IMR-90 (cell line): ENCODE results near the gene OPCML. TPM values are rescaled to one million over a fixed set of nuclear protein-coding genes. Genes with fewer than 3 reads are reported as not detected.

ENCODE experiments used
- ATAC-seq: fragments of 200-7000 bp; cut with Tn5 transposase; 2 replicates; pipeline ENCODE4 v1.9.1; 2020; ENCODE audit warnings: low read depth, mild to moderate bottlenecking, moderate library complexity
- BruUV-seq: library from RNA; stranded (reverse); fragments of 400-500 nt; replicated peaks from 2 replicates; lab custom pipeline; 2021; lab: Mats Ljungman, UMichigan
- CTCF ChIA-PET: fragments of 300-600 bp; formaldehyde crosslinking; extraction: SDS; loops from one replicate; lab custom pipeline; 2021; ENCODE audit warnings: antibody characterized with exemption; lab: Yijun Ruan, JAX
- POLR2A ChIA-PET: fragments of 300-600 bp; sonication (Branson Sonifier 250); formaldehyde crosslinking; loops from one replicate; lab custom pipeline; 2022; ENCODE audit warnings: antibody characterized with exemption; ENCODE audit not compliant: unreplicated experiment; lab: Charles Lee
- DNase-seq: peaks from one replicate; pipeline ENCODE4 v3.0.0; 2013
- H2AFZ ChIP-seq: replicated peaks from 2 replicates; pipeline ENCODE3; 2013; ENCODE audit warnings: low read length, mild to moderate bottlenecking; ENCODE audit not compliant: poor library complexity
- H2AK5ac ChIP-seq: 2 replicates; pipeline ENCODE4 v1.6.1; 2013; ENCODE audit warnings: low read depth, low read length, inconsistent platforms
- H2AK9ac ChIP-seq: replicated peaks from 2 replicates; pipeline ENCODE3; 2013; ENCODE audit warnings: mild to moderate bottlenecking, low read depth, low read length, moderate library complexity; ENCODE audit not compliant: poor library complexity
- H2BK120ac ChIP-seq: 2 replicates; pipeline ENCODE4 v1.6.1; 2013; ENCODE audit warnings: low read depth, low read length, inconsistent platforms
- H2BK15ac ChIP-seq: 3 replicates; pipeline ENCODE4 v1.6.1; 2013; ENCODE audit warnings: low read depth, low read length, inconsistent platforms
- H2BK20ac ChIP-seq: 2 replicates; pipeline ENCODE4 v1.6.1; 2013; ENCODE audit warnings: low read depth, mild to moderate bottlenecking, inconsistent platforms, low read length, moderate library complexity
- H2BK5ac ChIP-seq: 2 replicates; pipeline ENCODE4 v1.6.1; 2013; ENCODE audit warnings: mild to moderate bottlenecking, low read depth, low read length, inconsistent platforms; ENCODE audit not compliant: poor library complexity, severe bottlenecking
- H3K14ac ChIP-seq: replicated peaks from 2 replicates; pipeline ENCODE4 v1.6.1; 2013; ENCODE audit warnings: low read depth, low read length, inconsistent platforms
- H3K18ac ChIP-seq: 2 replicates; pipeline ENCODE4 v1.6.1; 2013; ENCODE audit warnings: low read depth, low read length, control low read depth
- H3K23ac ChIP-seq: 2 replicates; pipeline ENCODE4 v1.6.1; 2013; ENCODE audit warnings: low read depth, low read length, inconsistent platforms
- H3K27ac ChIP-seq: 2 replicates; pipeline ENCODE4 v1.5.1; 2013; ENCODE audit warnings: mild to moderate bottlenecking, control low read depth, low read length; ENCODE audit not compliant: insufficient read depth
- H3K27me3 ChIP-seq: 2 replicates; pipeline ENCODE4 v1.6.1; 2013; ENCODE audit warnings: low read length; ENCODE audit not compliant: control insufficient read depth, insufficient read depth
- H3K36me3 ChIP-seq: 2 replicates; pipeline ENCODE4 v1.6.1; 2013; ENCODE audit warnings: low read length, mixed read lengths; ENCODE audit not compliant: control insufficient read depth, insufficient read depth
- H3K4ac ChIP-seq: 2 replicates; pipeline ENCODE4 v1.6.1; 2013; ENCODE audit warnings: low read depth, low read length, inconsistent platforms
- H3K4me1 ChIP-seq: 2 replicates; pipeline ENCODE4 v1.6.1; 2013; ENCODE audit warnings: low read length, mixed read lengths; ENCODE audit not compliant: control insufficient read depth, insufficient read depth
- H3K4me2 ChIP-seq: 2 replicates; pipeline ENCODE4 v1.6.1; 2013; ENCODE audit warnings: low read depth, mild to moderate bottlenecking, control low read depth, low read length, moderate library complexity
- H3K4me3 ChIP-seq: 2 replicates; pipeline ENCODE4 v1.5.1; 2013; ENCODE audit warnings: low read depth, mild to moderate bottlenecking, control low read depth, low read length, moderate library complexity; ENCODE audit not compliant: insufficient read depth
- H3K56ac ChIP-seq: 2 replicates; pipeline ENCODE4 v1.6.1; 2013; ENCODE audit warnings: low read length, inconsistent platforms; ENCODE audit not compliant: insufficient read depth; ENCODE audit errors: extremely low read depth
- H3K79me1 ChIP-seq, 2 experiments: 2 replicates each; pipeline ENCODE4 v1.6.1; 2013; ENCODE audit warnings: low read length in 2 of 2, inconsistent platforms in 1 of 2, low read depth in 1 of 2
- H3K9ac ChIP-seq: 2 replicates; pipeline ENCODE4 v1.6.1; 2013; ENCODE audit warnings: low read depth, low read length, control low read depth
- H3K9me1 ChIP-seq: 2 replicates; pipeline ENCODE4 v1.6.1; 2013; ENCODE audit warnings: low read length, inconsistent platforms; ENCODE audit not compliant: insufficient read depth
- H3K9me3 ChIP-seq: 2 replicates; pipeline ENCODE4 v1.6.1; 2013; ENCODE audit warnings: low read length; ENCODE audit not compliant: control insufficient read depth, insufficient read depth
- H4K20me1 ChIP-seq: 2 replicates; pipeline ENCODE4 v1.6.1; 2013; ENCODE audit warnings: low read length, inconsistent platforms; ENCODE audit not compliant: insufficient read depth
- H4K5ac ChIP-seq: 2 replicates; pipeline ENCODE4 v1.6.1; 2013; ENCODE audit warnings: mild to moderate bottlenecking, low read depth, low read length, control low read depth
- H4K8ac ChIP-seq, 2 experiments: 2 replicates each; pipeline ENCODE4 v1.6.1; 2013; ENCODE audit warnings: low read depth in 2 of 2, low read length in 2 of 2, control low read depth in 1 of 2, inconsistent platforms in 1 of 2
- H4K91ac ChIP-seq: 2 replicates; pipeline ENCODE4 v1.6.1; 2013; ENCODE audit warnings: low read depth, low read length, inconsistent platforms; ENCODE audit not compliant: insufficient read depth
- BHLHE40 ChIP-seq: fragments of 150-350 bp; IDR thresholded peaks from 2 replicates; pipeline ENCODE4 v1.6.1; 2016; ENCODE audit warnings: mild to moderate bottlenecking, low read depth, low read length
- CTCF ChIP-seq: conservative IDR thresholded peaks from 2 replicates; pipeline ENCODE4 v1.5.1; 2012; ENCODE audit warnings: mild to moderate bottlenecking, low read depth, low read length, improper control_type of control experiment
- MAFK ChIP-seq: IDR thresholded peaks from 2 replicates; pipeline ENCODE4 v1.6.1; 2012; ENCODE audit warnings: low read depth, low read length, improper control_type of control experiment
- RAD21 ChIP-seq: IDR thresholded peaks from 2 replicates; pipeline ENCODE4 v1.6.1; 2012; ENCODE audit warnings: low read length, improper control_type of control experiment
- SMC3 ChIP-seq: fragments of 150-350 bp; IDR thresholded peaks from 2 replicates; pipeline ENCODE4 v1.6.1; 2016; ENCODE audit warnings: low read depth, mild to moderate bottlenecking, antibody characterized with exemption, low read length, moderate library complexity
- WGBS, 2 experiments: methylation state at CpG; one replicate each; pipeline versions ENCODE4 v1.1.5 to v1.1.7; 2013; ENCODE audit warnings: missing lambda C conversion rate in 2 of 2; ENCODE audit not compliant: insufficient read length in 1 of 2; ENCODE audit errors: extremely low coverage in 2 of 2; 5-methylcytosine and 5-hydroxymethylcytosine counted together
- dilution Hi-C: fragments of 300-500 bp; cut with HindIII; formaldehyde crosslinking; loops from one replicate; pipeline ENCODE4 v1.14.3; 2018; ENCODE audit warnings: low sequenced_read_pairs; ENCODE audit not compliant: unreplicated experiment
- in situ Hi-C: fragments of 300-500 bp; cut with MboI; formaldehyde crosslinking; loops from 3 replicates; pipeline ENCODE4 v1.14.3; 2019; ENCODE audit warnings: low sequenced_read_pairs, inconsistent platforms, mixed read lengths
- intact Hi-C: fragments of 100-400 bp; cut with micrococcal nuclease; formaldehyde crosslinking; loops from 2 replicates; pipeline ENCODE4 v1.10.0; 2022
- polyA plus RNA-seq, 3 experiments: library from polyadenylated mRNA; depleted of rRNA; stranded (reverse); fragments of >200 nt; gene quantifications; 2 replicates each; pipeline ENCODE4 v1.2.3, GENCODE V29; 2012; ENCODE audit warnings: low replicate concordance in 1 of 3
- total RNA-seq: library from RNA; depleted of rRNA; stranded (reverse); fragments of >200 nt; gene quantifications from 2 replicates; pipeline ENCODE4 v1.2.3, GENCODE V29; 2012

The OPCML gene
- total and polyA plus RNA-seq, 2 of the 4 experiments (the other 2 are of a cell fraction) = under 0.01 to 2.6 TPM

GRCh38 chr11:133078591-133079404, 453.5 kb downstream of the OPCML start:
- peak overlapping the region; percentile 18 for H2AFZ ChIP-seq

More at GRCh38 chr11:133078591-133079404, 453.5 kb downstream of the OPCML start:
- no peak overlapping the region for H3K4me3 ChIP-seq
- dilution Hi-C loops (no loop called here), intact Hi-C loops (no loop called here), in situ Hi-C loops (no loop called here)
- no peaks in the 10 kb centered on the region for H3K79me1 ChIP-seq
- H3K14ac ChIP-seq = no peak overlapping the region
- peak; percentile 40; the same call in 1 of the 2 replicates for ATAC-seq
- H3K56ac ChIP-seq = no peak overlapping the region
- ChIA-PET CTCF (interaction anchor here (1.0 kb wide), 1 partner anchor 951 kb away, joined by 3 read pairs; no protein-coding TSS in a partner anchor), POLR2A (no interaction called here)
- H3K23ac ChIP-seq = no peak overlapping the region
- TF ChIP-seq CTCF = peak; percentile 53
- TF ChIP-seq SMC3 = peak; percentile 13; the same call in 1 of the 2 replicates
- peak; percentile 55 for TF ChIP-seq RAD21
- no peak for TF ChIP-seq BHLHE40
- TF ChIP-seq MAFK = no peak
- BruUV-seq = no TSS peak
- H2BK20ac ChIP-seq = no peak overlapping the region
- H4K20me1 ChIP-seq = no peaks in the 10 kb centered on the region
- no peaks in the 10 kb centered on the region for H3K9me3 ChIP-seq
- no peak overlapping the region for H3K27ac ChIP-seq
- H3K18ac ChIP-seq = no peak overlapping the region
- no peak overlapping the region for H2AK9ac ChIP-seq
- no peak overlapping the region for H3K4me2 ChIP-seq
- H3K9me1 ChIP-seq = no peaks in the 10 kb centered on the region
- no peak overlapping the region for H3K9ac ChIP-seq
- peak; percentile 20 for DNase-seq
- peaks cover 2% of the 10 kb centered on the region; the same call in 1 of the 2 replicates for H3K27me3 ChIP-seq
- H2BK5ac ChIP-seq = no peak overlapping the region
- H4K5ac ChIP-seq = no peak overlapping the region
- no peak overlapping the region for H3K4ac ChIP-seq
- no peak overlapping the region for H2BK120ac ChIP-seq
- no peak overlapping the region for H4K8ac ChIP-seq
- WGBS, 2 experiments = 26% methylated on average over 4 of the region's 24 CpGs; no CpG with 5 or more reads in 1 of the 2 experiments
- H3K4me1 ChIP-seq = no peaks in the 10 kb centered on the region
- H2BK15ac ChIP-seq = no peak overlapping the region
- H4K91ac ChIP-seq = no peak overlapping the region
- H3K36me3 ChIP-seq = no peaks in the 10 kb centered on the region
- no peak overlapping the region for H2AK5ac ChIP-seq
